ENCODE results near the gene CFAP410. TPM values are rescaled to one million over a fixed set of nuclear protein-coding genes. Genes with fewer than 3 reads are reported as not detected.

CFAP410 gene
- total and polyA plus RNA-seq, 2 of the 8 experiments (the other 6 are each of a cell fraction or from before 2014, with no cell fraction given), result 10.6 to 12.0 TPM

- H3K27ac ChIP-seq (ENCODE audit: low read depth, low read length), result no peak overlapping the region
- no peak overlapping the region for H4K91ac ChIP-seq (replicated peaks; ENCODE audit: insufficient read length, low read length)
- no peak overlapping the region for H2BK120ac ChIP-seq (replicated peaks; ENCODE audit: low read depth, low read length)
- H3K4me3 ChIP-seq (ENCODE audit: extremely low read depth in 1 of 4, insufficient read depth in 2 of 4, low read depth in 3 of 4, low read length in 4 of 4), result no peak overlapping the region
- H2BK15ac ChIP-seq (ENCODE audit: low read length), result no peak overlapping the region
- no peak overlapping the region for H2AFZ ChIP-seq (ENCODE audit: low read length)
- no peaks in the 10 kb centered on the region for H3K4me1 ChIP-seq (replicated peaks in 1 of 4; ENCODE audit: control insufficient read depth in 3 of 4, insufficient read depth in 4 of 4, low read length in 3 of 4)
- no peak overlapping the region for H3K56ac ChIP-seq (replicated peaks; ENCODE audit: insufficient read length, low read depth, low read length)
- no peak overlapping the region for H3K23ac ChIP-seq (ENCODE audit: insufficient read length)
- WGBS, 2 experiments (ENCODE audit: extremely low coverage in 1 of 2, insufficient coverage in 1 of 2, insufficient read length in 1 of 2, insufficient replicate concordance in 2 of 2, low coverage in 1 of 2, low lambda C conversion rate in 2 of 2, missing lambda C conversion rate in 1 of 2), result 84% methylated on average over 10 of the region's 25 CpGs; no CpG with 5 or more reads in 1 of the 2 experiments
- H2BK12ac ChIP-seq (ENCODE audit: low read depth, low read length), result no peak overlapping the region
- POLR2A ChIA-PET (ENCODE audit: partially characterized antibody), result interaction anchor here (0.9 to 1.7 kb wide), 2 partner anchors 9 to 14 kb away, joined by 4 to 7 read pairs; no protein-coding TSS in a partner anchor
- CTCF ChIA-PET (ENCODE audit: partially characterized antibody), result interaction anchor here (0.9 to 1.6 kb wide), 7 partner anchors 8 to 387 kb away, joined by 3 to 4 read pairs (median 3); no protein-coding TSS in a partner anchor
- no peak overlapping the region for H3K18ac ChIP-seq (ENCODE audit: extremely low read depth, low read length)
- H3K27me3 ChIP-seq (replicated peaks in 1 of 4; ENCODE audit: control insufficient read depth in 3 of 4, extremely low read depth in 1 of 4, insufficient read depth in 3 of 4, low read length in 3 of 4), result no peaks in the 10 kb centered on the region
- no peak overlapping the region for H2AK5ac ChIP-seq (ENCODE audit: low read depth, low read length)
- H3K79me1 ChIP-seq (ENCODE audit: low read depth, low read length), result no peaks in the 10 kb centered on the region
- peaks cover 0 to 23% (median 1%) of the 10 kb centered on the region in 4 experiments; a peak in 2 of 8 replicates for H3K36me3 ChIP-seq (ENCODE audit: control insufficient read depth in 2 of 4, insufficient read depth in 4 of 4, low read length in 3 of 4)
- no peak overlapping the region for H4K5ac ChIP-seq (ENCODE audit: insufficient read length, low read depth, low read length)
- H2BK5ac ChIP-seq (ENCODE audit: low read depth, low read length), result no peak overlapping the region
- DNase-seq (ENCODE audit: low read depth in 1 of 2, low spot score in 2 of 2) (no peak), FAIRE-seq (no peak)
- H4K20me1 ChIP-seq (replicated peaks in 1 of 2; ENCODE audit: control insufficient read depth in 1 of 2, insufficient read depth in 2 of 2, low read length in 2 of 2), result peaks cover 0 to 6% of the 10 kb centered on the region in 2 experiments
- H4K8ac ChIP-seq (ENCODE audit: extremely low read depth, insufficient read depth, low read length), result no peak overlapping the region
- no peaks in the 10 kb centered on the region for H3K79me2 ChIP-seq (ENCODE audit: control insufficient read depth in 1 of 2, insufficient read depth in 2 of 2, low read length in 2 of 2)
- TF ChIP-seq POLR2A (IDR thresholded peaks at IDR 0.05; ENCODE audit: control extremely low read depth in 1 of 2, low read depth in 2 of 2, low read length in 2 of 2) (no peak), POLR2AphosphoS5 (IDR thresholded peaks at IDR 0.05; ENCODE audit: low read depth, low read length) (peak; percentile 57), JUN (IDR thresholded peaks at IDR 0.05; ENCODE audit: low read depth, low read length) (no peak)
- TF ChIP-seq, protein P1, sequence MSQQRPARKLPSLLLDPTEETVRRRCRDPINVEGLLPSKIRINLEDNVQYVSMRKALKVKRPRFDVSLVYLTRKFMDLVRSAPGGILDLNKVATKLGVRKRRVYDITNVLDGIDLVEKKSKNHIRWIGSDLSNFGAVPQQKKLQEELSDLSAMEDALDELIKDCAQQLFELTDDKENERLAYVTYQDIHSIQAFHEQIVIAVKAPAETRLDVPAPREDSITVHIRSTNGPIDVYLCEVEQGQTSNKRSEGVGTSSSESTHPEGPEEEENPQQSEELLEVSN (IDR thresholded peaks at IDR 0.05), result no peak
- no peak overlapping the region for H3K4me2 ChIP-seq (ENCODE audit: insufficient read depth in 1 of 2, low read depth in 2 of 2, low read length in 2 of 2)
- no peak overlapping the region for H3K14ac ChIP-seq (ENCODE audit: insufficient read length)
- no peak overlapping the region for H3K9ac ChIP-seq (replicated peaks in 1 of 4; ENCODE audit: extremely low read depth in 1 of 4, low read depth in 3 of 4, low read length in 3 of 4)
- no peaks in the 10 kb centered on the region for H3K23me2 ChIP-seq (ENCODE audit: low read depth, low read length)
- H2BK20ac ChIP-seq (ENCODE audit: low read length), result no peak overlapping the region
- H3K9me3 ChIP-seq (ENCODE audit: insufficient read depth in 2 of 2, low read depth in 1 of 2, low read length in 1 of 2), result no peaks in the 10 kb centered on the region
- H3K4ac ChIP-seq (replicated peaks; ENCODE audit: insufficient read length, low read depth, low read length), result no peak overlapping the region
Observed at GRCh38 chr21:44328242-44328895, 10.8 kb downstream of the CFAP410 start.

All from H1 (cell line).